ENCODE data around the gene SMLR1.

Gene SMLR1

DNA sequence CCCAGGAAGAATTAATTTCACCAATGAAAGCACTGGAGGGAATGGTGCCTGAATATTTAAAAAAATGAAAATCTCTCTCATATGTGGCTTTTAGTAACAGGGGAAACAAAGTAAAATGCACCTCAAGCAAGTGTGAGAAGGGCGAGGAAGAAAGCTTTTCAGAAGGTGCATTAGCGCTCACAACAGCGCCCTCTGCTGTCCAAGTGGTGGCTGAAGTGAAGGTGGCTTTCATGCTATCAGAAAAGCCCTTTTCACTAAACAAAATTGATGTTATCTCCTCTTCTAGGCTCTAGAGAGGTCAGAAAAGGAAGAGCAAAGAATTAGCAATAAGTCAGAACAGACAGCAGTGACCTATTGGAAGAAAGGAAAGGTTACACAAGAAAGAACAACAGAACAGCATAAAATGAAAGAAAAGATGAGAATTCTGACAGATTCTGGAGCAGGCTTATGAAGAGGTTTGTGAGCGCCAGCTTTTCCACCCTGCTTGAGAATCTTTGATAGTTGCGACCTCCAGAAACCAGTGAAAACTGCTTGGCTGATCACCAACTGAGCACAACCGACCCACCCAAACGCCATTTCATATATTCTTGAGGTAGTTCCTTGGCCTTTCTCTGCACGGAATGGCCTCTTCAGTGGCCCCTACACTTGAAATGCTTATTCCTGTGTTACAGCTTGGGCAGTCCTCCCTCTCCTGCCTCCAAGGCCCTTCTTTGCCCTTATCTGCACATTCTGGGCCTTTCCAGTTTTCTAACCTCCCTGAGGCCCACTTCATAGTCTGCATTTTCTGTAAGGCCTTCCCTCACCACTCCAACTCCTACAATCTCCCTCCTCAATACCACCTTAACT, 45.3 kb downstream of the SMLR1 start:
- DNase-seq (ENCODE audit: low spot score): peak; percentile 32
- in situ Hi-C loops (cut with MboI; ENCODE audit: low pct_unique_long_range_greater_than_20kb, low sequenced_read_pairs, unreplicated experiment): no loop called here
- peak; percentile 92 for TF ChIP-seq CTCF (IDR thresholded peaks at IDR 0.05; ENCODE audit: extremely low read depth, insufficient read depth, missing control alignments)

GRCh38 chr6:130873746-130874145, 46.5 kb downstream of the SMLR1 start:
- no peak for DNase-seq (ENCODE audit: low spot score)
- in situ Hi-C loops (cut with MboI; ENCODE audit: low pct_unique_long_range_greater_than_20kb, low sequenced_read_pairs, unreplicated experiment): no loop called here
- no peak for TF ChIP-seq CTCF (IDR thresholded peaks at IDR 0.05; ENCODE audit: extremely low read depth, insufficient read depth, missing control alignments)

DNA sequence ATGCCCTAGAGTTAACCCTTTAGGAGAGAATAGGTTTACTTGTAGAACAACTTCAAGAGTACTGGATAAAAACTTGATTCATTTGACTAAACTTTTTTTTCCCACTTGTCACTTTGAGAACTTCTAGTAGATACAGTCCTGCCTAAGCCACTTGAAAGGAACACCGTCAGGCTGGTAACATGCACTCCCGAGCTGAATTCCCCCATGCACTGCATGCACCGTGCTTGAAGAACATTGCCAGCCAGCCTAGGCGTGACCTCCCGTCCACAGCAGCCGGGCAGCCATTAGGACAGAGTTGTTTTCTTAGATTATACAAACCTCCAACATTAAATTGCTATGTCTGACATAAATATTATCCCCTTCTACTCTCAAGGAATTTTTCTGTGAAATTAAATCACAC, 52.6 kb downstream of the SMLR1 start:
- no peak for DNase-seq (ENCODE audit: low spot score)
- no peak for TF ChIP-seq CTCF (IDR thresholded peaks at IDR 0.05; ENCODE audit: extremely low read depth, insufficient read depth, missing control alignments)
- in situ Hi-C loops (cut with MboI; ENCODE audit: low pct_unique_long_range_greater_than_20kb, low sequenced_read_pairs, unreplicated experiment): loop anchor here (25.0 kb wide), 1 partner anchor 657 kb away; no protein-coding TSS in a partner anchor

DNA sequence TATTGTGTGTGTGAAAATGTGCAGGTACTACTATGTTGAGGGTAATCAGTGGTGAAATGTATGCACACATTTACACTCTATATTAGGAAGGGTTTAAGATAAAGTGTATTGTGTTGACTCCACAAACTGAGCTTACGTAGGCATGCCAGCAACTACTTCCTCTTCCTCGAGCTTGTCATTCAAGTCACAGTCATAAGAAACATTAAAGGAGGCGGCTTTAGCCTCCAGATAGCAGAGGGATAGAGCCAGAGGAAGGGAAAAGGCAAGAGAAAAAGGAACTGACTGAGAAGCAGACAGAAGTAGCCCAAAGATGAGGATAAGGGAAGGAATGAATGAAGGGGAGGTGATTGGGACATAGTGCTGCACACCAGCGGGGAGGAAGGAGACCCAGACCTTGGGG, 55.2 kb downstream of the SMLR1 start:
- TF ChIP-seq CTCF (IDR thresholded peaks at IDR 0.05; ENCODE audit: extremely low read depth, insufficient read depth, missing control alignments): no peak
- DNase-seq (ENCODE audit: low spot score): no peak
- in situ Hi-C loops (cut with MboI; ENCODE audit: low pct_unique_long_range_greater_than_20kb, low sequenced_read_pairs, unreplicated experiment): loop anchor here (25.0 kb wide), 1 partner anchor 655 kb away; no protein-coding TSS in a partner anchor

- peak; percentile 80 for TF ChIP-seq CTCF (IDR thresholded peaks at IDR 0.05; ENCODE audit: extremely low read depth, insufficient read depth, missing control alignments)
- in situ Hi-C loops (cut with MboI; ENCODE audit: low pct_unique_long_range_greater_than_20kb, low sequenced_read_pairs, unreplicated experiment): loop anchor here (5.0 to 25.0 kb wide), 2 partner anchors 232 to 652 kb away; no protein-coding TSS in a partner anchor
- DNase-seq (ENCODE audit: low spot score): peak; percentile 47
Measured at GRCh38 chr6:130885392-130886192, 58.4 kb downstream of the SMLR1 start.
